Suprapubic skin (tissue), 3 donors: ENCODE data around the gene PDE1C.

Experiments used
- CTCF ChIP-seq, 2 donors: fragments of 200-600 bp in 1 of 2; fragments of 450-650 bp in 1 of 2; sonication (generic) in 1 of 2; IDR thresholded peaks; one replicate each; pipeline ENCODE4 v1.5.1; 2016 to 2019; ENCODE audit warnings: antibody characterized with exemption in 2 of 2, mild to moderate bottlenecking in 1 of 2, moderate library complexity in 1 of 2
- EP300 ChIP-seq: sonication (generic); formaldehyde crosslinking; IDR thresholded peaks from one replicate; pipeline ENCODE4 v1.6.1; 2017; ENCODE audit warnings: antibody characterized with exemption

- TF ChIP-seq EP300 (no peak), CTCF (IDR thresholded peaks at IDR 0.05) (no peak)
These were observed 188.0 kb downstream of the PDE1C start for GRCh38 chr7:31882187-31882586.
